ENCODE data around the gene NR1D2.

NR1D2 gene

GRCh38 chr3:23932571-23932970, 12.5 kb upstream of the NR1D2 start:
- DNase-seq, result no peak

DNA sequence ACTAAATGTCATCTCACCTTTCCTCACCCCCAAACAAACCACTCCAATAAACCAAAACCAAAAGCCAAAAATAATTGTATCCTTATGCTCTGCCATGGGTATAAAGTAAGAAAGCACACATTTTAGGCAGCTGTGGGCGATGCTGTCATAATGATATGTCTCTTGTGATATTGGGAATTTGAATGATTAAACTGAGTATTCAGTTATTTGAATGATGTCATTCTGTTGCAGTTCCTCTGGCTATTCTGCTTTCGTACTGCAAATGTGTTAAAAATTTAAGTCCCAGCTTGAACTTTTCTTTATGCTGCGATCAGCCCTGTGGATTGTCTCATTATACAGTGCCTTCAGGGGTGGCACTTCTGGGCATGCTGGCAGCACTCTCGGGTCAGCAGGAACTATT, 10.8 kb upstream of the NR1D2 start:
- DNase-seq, result no peak

- DNase-seq, result no peak
These were observed 7.8 kb upstream of the NR1D2 start for GRCh38 chr3:23937296-23937695.

- no peak for DNase-seq
These were observed 6.4 kb upstream of the NR1D2 start for GRCh38 chr3:23938688-23939087.

- DNase-seq, result no peak
These were observed 4.3 kb upstream of the NR1D2 start for GRCh38 chr3:23940775-23941174.

DNA sequence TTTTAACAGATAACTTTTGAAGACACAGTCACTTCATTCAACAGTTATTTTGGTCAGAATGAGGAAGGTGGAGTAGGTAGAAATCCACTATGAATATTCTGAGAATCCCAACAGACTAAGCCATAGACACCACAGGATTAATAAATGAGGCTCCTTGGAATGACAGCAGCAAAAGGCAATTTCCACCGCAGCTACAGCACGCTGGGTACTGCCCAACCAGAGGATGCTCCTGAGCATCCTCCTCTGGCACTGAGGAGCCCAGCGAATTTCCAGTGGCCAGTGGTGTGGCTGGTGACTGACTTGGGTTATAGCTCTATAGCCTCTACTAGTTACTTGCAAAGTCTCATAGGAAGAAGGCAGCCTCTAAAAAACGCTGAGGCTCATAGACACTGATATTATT, 3.6 kb upstream of the NR1D2 start:
- DNase-seq, result no peak

- no peak for DNase-seq
These were observed 2.5 kb upstream of the NR1D2 start for GRCh38 chr3:23942546-23942945.

GRCh38 chr3:23944007-23944783, 891 bp upstream of the NR1D2 start:
- DNase-seq, result no peak

GRCh38 chr3:23945663-23945912, 502 bp downstream of the NR1D2 start:
- DNase-seq, result no peak

- DNase-seq, result peak; percentile 95
These were observed 1.0 kb downstream of the NR1D2 start for GRCh38 chr3:23945913-23946687.

GRCh38 chr3:23948761-23949160, 3.7 kb downstream of the NR1D2 start:
- DNase-seq, result peak; percentile 29

- DNase-seq, result no peak
These were observed 4.7 kb downstream of the NR1D2 start for GRCh38 chr3:23949784-23950183.

- DNase-seq, result no peak
These were observed 5.2 kb downstream of the NR1D2 start for GRCh38 chr3:23950293-23950692.

DNA sequence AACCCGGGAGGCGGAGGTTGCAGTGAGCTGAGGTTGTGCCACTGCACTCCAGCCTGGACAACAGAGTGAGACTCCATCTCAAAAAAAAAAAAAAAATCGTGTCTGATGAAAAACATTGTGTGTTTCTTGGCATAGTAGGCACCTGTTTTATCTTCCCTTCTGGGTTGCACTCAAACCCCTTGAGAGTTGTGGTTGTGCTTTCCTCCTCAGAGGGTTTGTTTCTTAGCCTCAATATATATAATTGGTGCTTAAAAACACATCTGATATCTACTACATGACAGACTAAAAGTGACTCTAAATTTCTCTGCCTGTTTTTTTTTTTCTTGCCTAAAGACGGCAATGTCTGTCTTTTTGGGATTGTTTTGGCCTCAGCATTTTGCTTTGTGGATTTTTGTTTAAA, 7.6 kb downstream of the NR1D2 start:
- DNase-seq, result no peak

DNA sequence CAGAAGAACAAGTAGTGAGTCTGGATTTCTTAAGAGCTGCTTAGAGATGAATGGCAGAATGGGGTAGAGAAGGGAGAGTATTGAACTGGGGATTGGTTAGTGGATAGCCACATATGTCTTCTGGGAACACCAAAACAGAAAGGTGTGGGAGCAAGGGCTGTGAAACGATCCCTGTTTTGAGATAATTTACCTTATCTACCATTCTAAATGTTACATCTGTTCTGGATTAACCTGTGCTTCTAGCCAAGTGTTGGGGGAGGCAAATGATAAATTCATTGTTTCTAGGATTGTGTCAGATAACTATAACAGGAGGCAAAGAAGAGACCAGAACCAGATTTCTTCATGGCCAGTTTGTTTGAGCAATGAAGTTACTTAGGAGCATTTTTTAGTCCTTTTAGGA, 8.4 kb downstream of the NR1D2 start:
- DNase-seq, result no peak

DNA sequence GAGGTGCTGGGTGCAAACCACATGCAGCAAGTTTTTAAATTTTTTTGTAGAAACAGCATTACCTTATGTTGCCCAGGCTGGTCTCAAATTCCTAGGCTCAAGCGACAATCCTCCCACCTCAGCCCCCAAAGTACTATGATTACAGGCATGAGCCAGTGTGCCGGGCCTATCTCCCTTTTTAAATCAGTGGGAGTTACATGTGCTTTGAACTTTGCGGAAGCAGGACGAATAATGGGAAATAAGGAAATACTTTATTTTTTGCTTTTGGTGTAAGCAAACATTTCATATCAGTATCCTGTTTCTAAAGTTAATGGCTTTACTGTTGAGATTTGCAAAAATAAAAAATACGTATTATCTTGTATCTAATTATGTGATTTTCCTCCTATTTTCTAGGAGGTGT, 9.1 kb downstream of the NR1D2 start:
- DNase-seq, result no peak

DNA sequence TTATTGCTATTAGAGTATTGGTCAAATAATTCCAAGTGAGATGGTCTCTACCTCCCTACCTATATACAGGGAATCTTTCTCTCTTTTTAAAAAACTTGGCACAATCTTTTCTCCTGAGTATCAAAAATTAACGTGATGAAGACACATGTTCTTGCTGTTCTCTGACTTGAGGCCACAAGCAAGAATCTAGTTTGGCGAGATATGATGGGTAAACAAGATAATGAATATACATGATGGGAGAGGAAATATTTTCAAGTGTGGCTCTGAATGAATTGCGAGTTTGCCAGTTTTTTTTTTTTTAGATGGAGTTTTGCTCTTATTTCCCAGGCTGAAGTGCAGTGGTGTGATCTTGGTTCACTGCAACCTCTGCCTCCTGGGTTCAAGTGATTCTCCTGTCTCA, 11.6 kb downstream of the NR1D2 start:
- DNase-seq, result no peak

- DNase-seq, result peak; percentile 82
These were observed 14.2 kb downstream of the NR1D2 start for GRCh38 chr3:23959135-23959900.

DNA sequence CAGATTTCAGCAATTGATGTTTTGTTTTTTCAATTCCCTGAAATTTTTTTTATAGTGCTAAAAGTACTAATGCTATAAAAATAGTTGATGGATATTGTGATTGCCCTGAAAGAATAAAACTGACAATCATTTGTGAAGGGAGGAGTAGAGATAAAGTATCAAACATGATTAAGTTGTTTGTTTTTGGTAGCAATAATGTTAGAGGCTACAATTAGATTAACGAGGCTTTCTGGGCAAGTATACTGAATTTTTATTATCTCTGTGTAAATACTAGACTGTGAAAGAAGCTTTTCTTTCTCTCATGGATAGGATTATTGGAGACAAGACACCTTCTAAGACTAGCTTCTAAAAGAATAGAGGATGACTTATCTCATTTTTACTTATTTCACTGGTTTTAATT, 15.6 kb downstream of the NR1D2 start:
- no peak for DNase-seq

GRCh38 chr3:23961066-23961465, 16.0 kb downstream of the NR1D2 start:
- DNase-seq, result no peak

DNA sequence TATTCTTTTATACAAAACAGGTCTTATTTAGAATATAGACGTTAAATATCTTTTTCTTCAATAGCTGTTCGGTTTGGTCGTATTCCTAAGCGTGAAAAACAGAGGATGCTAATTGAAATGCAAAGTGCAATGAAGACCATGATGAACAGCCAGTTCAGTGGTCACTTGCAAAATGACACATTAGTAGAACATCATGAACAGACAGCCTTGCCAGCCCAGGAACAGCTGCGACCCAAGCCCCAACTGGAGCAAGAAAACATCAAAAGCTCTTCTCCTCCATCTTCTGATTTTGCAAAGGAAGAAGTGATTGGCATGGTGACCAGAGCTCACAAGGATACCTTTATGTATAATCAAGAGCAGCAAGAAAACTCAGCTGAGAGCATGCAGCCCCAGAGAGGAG, 16.8 kb downstream of the NR1D2 start:
- DNase-seq, result no peak

DNA sequence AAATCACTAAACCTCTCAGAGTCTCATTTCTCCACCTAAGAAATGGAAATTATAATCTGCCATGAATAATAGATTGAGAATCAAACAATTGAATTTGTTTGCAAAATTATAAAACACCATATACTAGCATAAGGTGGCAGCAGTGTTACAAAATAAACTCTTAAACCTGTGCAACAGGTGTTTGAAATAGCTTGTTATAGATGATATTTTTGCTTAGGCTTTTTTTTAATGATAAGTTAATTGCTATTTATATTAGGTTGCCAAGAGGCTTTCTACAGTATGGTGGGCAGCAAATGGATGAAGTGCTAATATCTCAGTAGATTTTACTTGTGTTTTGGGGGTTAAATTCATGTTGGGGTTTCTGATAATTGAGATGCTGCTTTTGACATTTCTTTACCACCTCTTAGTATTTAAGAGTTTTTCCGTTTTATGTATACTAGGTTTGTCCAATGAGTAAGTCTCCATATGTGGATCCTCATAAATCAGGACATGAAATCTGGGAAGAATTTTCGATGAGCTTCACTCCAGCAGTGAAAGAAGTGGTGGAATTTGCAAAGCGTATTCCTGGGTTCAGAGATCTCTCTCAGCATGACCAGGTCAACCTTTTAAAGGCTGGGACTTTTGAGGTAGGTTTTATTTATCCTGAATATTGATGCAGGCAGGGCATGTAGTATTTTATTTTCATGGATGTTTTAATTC, 19.6 kb downstream of the NR1D2 start:
- DNase-seq, result no peak

GRCh38 chr3:23966328-23966727, 21.2 kb downstream of the NR1D2 start:
- no peak for DNase-seq
